ENCODE data around the gene NTSR1.

The NTSR1 gene

DNA sequence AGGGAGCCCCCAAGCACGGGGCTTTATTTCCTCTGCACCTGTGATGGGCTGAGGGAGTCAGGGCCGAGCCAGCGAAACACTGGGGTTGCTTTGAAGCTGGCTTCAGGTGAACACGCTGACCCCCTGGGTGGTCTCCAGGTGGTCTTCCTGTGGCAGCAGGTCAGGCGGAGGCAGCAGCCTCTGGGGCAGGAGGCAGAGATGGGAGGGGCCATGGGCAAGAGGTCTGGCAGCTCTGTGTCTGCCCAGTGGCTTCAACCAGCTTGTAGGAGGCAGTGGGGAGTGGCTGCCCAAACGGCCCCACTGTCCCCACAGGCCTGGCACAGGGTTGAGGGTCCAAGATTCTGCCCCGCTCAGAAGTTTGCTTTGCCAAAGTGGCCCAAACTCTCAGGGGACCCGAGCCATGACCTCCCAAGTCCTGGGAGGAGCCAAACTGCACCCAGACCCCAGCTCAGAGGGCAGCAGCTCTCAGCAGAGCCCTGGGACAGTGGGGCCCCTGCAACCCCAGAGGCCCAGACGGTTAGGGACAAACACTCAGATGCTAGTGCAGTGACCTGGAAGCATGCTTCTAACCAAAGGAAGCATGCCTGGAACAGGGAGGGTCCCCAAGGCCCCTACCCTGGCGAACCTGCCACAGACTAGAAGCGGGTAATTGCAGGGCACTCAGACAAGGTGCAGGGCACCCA lies 15.3 kb downstream of the NTSR1 start:
- no peak for DNase-seq (ENCODE audit: low read depth, low spot score)
- TF ChIP-seq ZNF274 (IDR thresholded peaks at IDR 0.05; ENCODE audit: low read depth, low read length) (no peak), SUZ12 (IDR thresholded peaks at IDR 0.05; ENCODE audit: extremely low read depth, insufficient read depth, insufficient read length) (no peak), YY1 (IDR thresholded peaks at IDR 0.05; ENCODE audit: insufficient read depth, insufficient read length) (no peak)
- H3K36me3 ChIP-seq (ENCODE audit: insufficient read depth, insufficient read length, low read length), result no peaks in the 10 kb centered on the region
- no peak overlapping the region for H3K9ac ChIP-seq (ENCODE audit: insufficient read length, low read depth)
- H3K4me1 ChIP-seq (ENCODE audit: insufficient read depth, insufficient read length), result peaks cover 3% of the 10 kb centered on the region
- peaks cover 14% of the 10 kb centered on the region for H3K9me3 ChIP-seq (ENCODE audit: insufficient read depth, low read length)
- no peak overlapping the region for H3K4me3 ChIP-seq (ENCODE audit: insufficient read length, low read depth)
- no peaks in the 10 kb centered on the region for H3K27me3 ChIP-seq (ENCODE audit: insufficient read depth, insufficient read length)

DNA sequence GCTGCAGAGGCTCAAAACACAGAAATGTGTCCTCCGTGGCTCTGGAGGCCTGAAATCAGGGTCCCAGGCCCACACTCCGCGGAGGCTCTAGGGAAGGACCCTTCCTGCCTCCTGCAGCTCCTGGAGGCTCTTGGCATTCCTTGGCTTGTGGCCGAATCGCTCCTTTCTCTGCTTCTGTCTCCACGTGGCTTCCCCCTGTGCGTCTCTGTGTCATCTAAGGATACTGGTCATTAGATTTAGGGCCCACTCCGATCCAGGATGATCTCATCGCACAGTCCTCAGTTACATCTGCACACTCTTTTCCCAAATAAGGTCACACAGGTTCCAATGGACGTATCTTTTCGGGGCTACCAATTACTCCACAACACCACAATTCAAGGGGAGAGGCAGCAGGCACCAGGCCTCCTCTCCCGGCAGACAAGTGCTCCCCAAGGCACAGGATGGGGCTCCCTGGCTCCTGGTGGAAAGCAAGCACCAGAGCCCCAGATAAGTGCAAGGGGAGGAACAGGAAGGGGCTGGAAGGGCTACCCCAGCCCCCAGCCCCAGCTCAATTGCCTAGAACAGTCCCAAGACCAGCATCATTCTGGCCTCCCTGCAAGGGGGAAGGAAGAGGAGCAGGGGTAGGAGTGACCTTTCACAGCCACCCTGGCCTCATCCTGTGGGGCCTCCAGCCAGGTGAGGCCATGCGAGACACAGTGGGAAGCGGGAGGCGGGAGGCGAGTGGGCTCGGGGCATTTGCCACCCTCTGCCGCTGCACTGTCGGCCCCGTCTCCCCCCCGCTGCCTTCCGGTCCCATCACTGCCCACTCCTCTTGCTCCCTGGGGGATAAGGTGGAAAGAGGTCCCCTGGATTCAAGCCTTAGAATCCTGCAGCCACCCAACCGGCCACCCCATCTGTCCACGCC lies 16.3 kb downstream of the NTSR1 start:
- no peaks in the 10 kb centered on the region for H3K27me3 ChIP-seq (ENCODE audit: insufficient read depth, insufficient read length)
- peaks cover 14% of the 10 kb centered on the region for H3K9me3 ChIP-seq (ENCODE audit: insufficient read depth, low read length)
- no peak for DNase-seq (ENCODE audit: low read depth, low spot score)
- TF ChIP-seq ZNF274 (IDR thresholded peaks at IDR 0.05; ENCODE audit: low read depth, low read length), result no peak
- TF ChIP-seq YY1 (IDR thresholded peaks at IDR 0.05; ENCODE audit: insufficient read depth, insufficient read length), result no peak
- TF ChIP-seq SUZ12 (IDR thresholded peaks at IDR 0.05; ENCODE audit: extremely low read depth, insufficient read depth, insufficient read length), result no peak
- H3K4me1 ChIP-seq (ENCODE audit: insufficient read depth, insufficient read length), result peaks cover 3% of the 10 kb centered on the region
- no peak overlapping the region for H3K9ac ChIP-seq (ENCODE audit: insufficient read length, low read depth)
- no peaks in the 10 kb centered on the region for H3K36me3 ChIP-seq (ENCODE audit: insufficient read depth, insufficient read length, low read length)
- no peak overlapping the region for H3K4me3 ChIP-seq (ENCODE audit: insufficient read length, low read depth)

DNA sequence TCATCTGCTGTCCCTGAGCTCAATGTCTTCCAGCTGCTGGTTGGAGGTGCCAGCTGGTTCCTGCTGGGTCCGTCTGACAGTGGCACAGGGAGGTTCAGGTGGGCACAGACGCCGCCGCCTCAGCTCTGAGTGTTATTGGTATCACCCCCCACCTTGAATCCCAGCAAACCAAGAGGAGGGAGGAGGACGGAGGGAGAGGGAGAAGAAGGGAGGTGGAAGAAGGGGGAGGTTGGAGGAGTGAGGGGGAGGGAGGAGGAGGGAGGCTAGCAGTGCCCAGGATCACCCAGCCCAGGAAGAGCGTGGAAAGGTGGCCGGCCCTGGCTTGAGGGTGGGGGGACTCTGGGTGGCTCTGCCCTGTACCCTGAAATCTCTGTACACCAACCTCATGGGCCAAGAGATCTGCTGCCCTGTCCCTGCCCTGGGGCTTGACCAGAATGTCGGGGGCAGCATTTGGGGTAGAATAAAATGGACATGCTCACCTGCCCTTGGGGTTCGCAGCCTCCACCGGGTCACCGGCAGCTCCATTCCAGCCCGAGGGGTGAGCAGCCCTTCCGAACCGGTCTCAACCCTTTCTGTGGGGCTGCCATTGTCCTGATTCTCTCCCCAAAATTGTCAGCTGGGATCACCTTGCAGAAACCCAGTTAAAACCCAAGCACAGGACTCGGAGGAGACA lies 17.1 kb downstream of the NTSR1 start:
- H3K9me3 ChIP-seq (ENCODE audit: insufficient read depth, low read length), result peaks cover 10% of the 10 kb centered on the region
- H3K4me3 ChIP-seq (ENCODE audit: insufficient read length, low read depth), result no peak overlapping the region
- H3K36me3 ChIP-seq (ENCODE audit: insufficient read depth, insufficient read length, low read length), result no peaks in the 10 kb centered on the region
- DNase-seq (ENCODE audit: low read depth, low spot score), result no peak
- no peak for TF ChIP-seq YY1 (IDR thresholded peaks at IDR 0.05; ENCODE audit: insufficient read depth, insufficient read length)
- TF ChIP-seq ZNF274 (IDR thresholded peaks at IDR 0.05; ENCODE audit: low read depth, low read length), result no peak
- TF ChIP-seq SUZ12 (IDR thresholded peaks at IDR 0.05; ENCODE audit: extremely low read depth, insufficient read depth, insufficient read length), result no peak
- peaks cover 3% of the 10 kb centered on the region for H3K4me1 ChIP-seq (ENCODE audit: insufficient read depth, insufficient read length)
- no peaks in the 10 kb centered on the region for H3K27me3 ChIP-seq (ENCODE audit: insufficient read depth, insufficient read length)
- no peak overlapping the region for H3K9ac ChIP-seq (ENCODE audit: insufficient read length, low read depth)

DNA sequence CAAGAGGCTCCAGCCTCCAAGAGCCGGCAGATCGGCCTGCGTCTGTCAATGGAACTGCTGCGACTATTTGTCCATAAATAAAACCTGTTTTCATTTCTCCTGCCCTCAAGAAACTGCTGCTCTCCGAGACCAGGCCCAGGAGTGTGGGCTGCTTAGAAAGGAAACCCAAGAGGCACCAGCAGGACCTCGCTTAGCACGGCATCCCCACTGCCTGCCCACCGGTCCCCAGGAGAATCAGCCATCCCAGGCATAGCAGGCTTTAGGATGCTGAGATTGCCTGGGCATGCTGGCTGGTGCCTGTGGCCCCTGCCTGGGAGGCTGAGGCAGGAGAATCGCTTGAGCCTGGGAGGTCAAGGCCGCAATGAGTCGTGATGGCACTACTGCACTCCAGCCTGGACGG lies 17.6 kb downstream of the NTSR1 start:
- Histone ChIP-seq H3K9me3 (ENCODE audit: insufficient read depth, low read length) (peaks cover 5% of the 10 kb centered on the region), H3K4me1 (ENCODE audit: insufficient read depth, insufficient read length) (peaks cover 3% of the 10 kb centered on the region), H3K36me3 (ENCODE audit: insufficient read depth, insufficient read length, low read length) (no peaks in the 10 kb centered on the region), H3K4me3 (ENCODE audit: insufficient read length, low read depth) (no peak overlapping the region), H3K9ac (ENCODE audit: insufficient read length, low read depth) (no peak overlapping the region), H3K27me3 (ENCODE audit: insufficient read depth, insufficient read length) (no peaks in the 10 kb centered on the region)
- no peak for DNase-seq (ENCODE audit: low read depth, low spot score)
- TF ChIP-seq YY1 (IDR thresholded peaks at IDR 0.05; ENCODE audit: insufficient read depth, insufficient read length), result no peak
- no peak for TF ChIP-seq ZNF274 (IDR thresholded peaks at IDR 0.05; ENCODE audit: low read depth, low read length)
- no peak for TF ChIP-seq SUZ12 (IDR thresholded peaks at IDR 0.05; ENCODE audit: extremely low read depth, insufficient read depth, insufficient read length)

DNA sequence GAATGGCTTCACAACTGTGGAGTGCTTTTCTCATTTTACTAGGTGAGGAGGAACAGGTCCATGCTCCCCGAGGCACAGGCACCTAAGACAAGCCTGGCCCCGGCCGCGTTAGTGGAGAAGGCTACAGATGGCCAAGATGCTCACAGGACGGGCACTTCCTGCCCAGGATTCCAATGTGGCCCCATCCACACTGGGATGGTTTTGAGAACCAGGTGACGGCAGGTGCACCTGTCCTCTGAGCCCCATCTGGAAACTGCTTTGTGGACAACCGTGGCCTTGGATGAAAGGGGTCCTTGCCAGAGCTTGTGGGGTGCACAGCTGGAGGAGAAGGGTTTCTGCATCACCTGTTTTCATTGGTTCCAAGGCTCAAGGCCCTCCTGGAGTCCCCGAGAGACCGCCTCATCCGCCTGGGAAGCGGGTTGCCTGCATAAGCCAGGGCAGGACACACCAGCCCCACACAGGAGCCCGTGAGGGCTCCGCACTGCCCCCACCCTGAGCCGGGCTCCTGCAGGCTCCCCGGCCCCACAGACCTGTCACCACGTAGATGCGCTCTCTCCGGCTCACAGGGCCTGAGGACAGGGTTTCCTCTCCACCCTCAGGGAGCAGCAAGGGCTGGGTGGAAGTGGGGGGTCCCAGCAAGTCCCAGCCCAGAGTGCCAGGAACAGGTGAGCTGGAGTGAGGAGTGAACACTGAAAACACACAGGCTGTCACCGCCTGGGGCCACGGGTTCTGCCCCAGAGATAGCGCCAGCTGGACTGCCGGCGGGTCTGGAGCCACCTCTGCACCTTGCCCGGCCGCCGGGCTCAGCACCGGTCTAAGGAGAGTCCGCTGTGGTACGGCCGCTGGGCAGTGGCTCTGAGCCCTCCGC lies 18.3 kb downstream of the NTSR1 start:
- no peak overlapping the region for H3K9ac ChIP-seq (ENCODE audit: insufficient read length, low read depth)
- H3K36me3 ChIP-seq (ENCODE audit: insufficient read depth, insufficient read length, low read length), result no peaks in the 10 kb centered on the region
- H3K4me1 ChIP-seq (ENCODE audit: insufficient read depth, insufficient read length), result peaks cover 3% of the 10 kb centered on the region
- DNase-seq (ENCODE audit: low read depth, low spot score), result no peak
- H3K9me3 ChIP-seq (ENCODE audit: insufficient read depth, low read length), result no peaks in the 10 kb centered on the region
- no peaks in the 10 kb centered on the region for H3K27me3 ChIP-seq (ENCODE audit: insufficient read depth, insufficient read length)
- H3K4me3 ChIP-seq (ENCODE audit: insufficient read length, low read depth), result no peak overlapping the region
- TF ChIP-seq YY1 (IDR thresholded peaks at IDR 0.05; ENCODE audit: insufficient read depth, insufficient read length) (no peak), ZNF274 (IDR thresholded peaks at IDR 0.05; ENCODE audit: low read depth, low read length) (no peak), SUZ12 (IDR thresholded peaks at IDR 0.05; ENCODE audit: extremely low read depth, insufficient read depth, insufficient read length) (no peak)

DNA sequence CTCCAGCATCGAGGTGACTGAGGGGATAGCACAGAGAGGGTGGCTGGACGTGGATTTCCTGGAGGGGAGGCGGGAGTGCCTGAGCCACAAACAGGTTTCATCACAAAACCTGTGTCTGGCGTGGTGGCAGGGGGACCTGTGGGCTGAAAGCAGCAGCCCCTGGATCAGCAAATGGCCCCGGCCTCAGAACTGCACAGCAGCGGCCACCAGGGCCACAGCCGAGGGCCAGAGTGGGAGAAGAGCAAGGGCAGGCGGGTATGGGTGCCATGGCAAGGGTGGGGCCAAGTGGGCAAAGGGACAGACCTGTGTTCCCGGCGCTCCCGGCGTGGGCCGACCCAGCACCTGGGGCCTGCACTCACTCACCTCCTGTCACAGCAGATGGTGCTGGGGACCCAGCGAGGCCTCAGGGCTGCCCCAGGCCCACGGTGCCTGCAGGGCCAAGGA lies 19.0 kb downstream of the NTSR1 start:
- Histone ChIP-seq H3K4me3 (ENCODE audit: insufficient read length, low read depth) (no peak overlapping the region), H3K4me1 (ENCODE audit: insufficient read depth, insufficient read length) (peaks cover 3% of the 10 kb centered on the region), H3K9me3 (ENCODE audit: insufficient read depth, low read length) (no peaks in the 10 kb centered on the region), H3K9ac (ENCODE audit: insufficient read length, low read depth) (no peak overlapping the region), H3K36me3 (ENCODE audit: insufficient read depth, insufficient read length, low read length) (no peaks in the 10 kb centered on the region), H3K27me3 (ENCODE audit: insufficient read depth, insufficient read length) (no peaks in the 10 kb centered on the region)
- no peak for DNase-seq (ENCODE audit: low read depth, low spot score)
- TF ChIP-seq YY1 (IDR thresholded peaks at IDR 0.05; ENCODE audit: insufficient read depth, insufficient read length), result no peak
- TF ChIP-seq SUZ12 (IDR thresholded peaks at IDR 0.05; ENCODE audit: extremely low read depth, insufficient read depth, insufficient read length), result no peak
- TF ChIP-seq ZNF274 (IDR thresholded peaks at IDR 0.05; ENCODE audit: low read depth, low read length), result no peak

Measured in NT2/D1 (cell line).